Measurements from ENCODE around the gene SOX13. TPM values are rescaled to one million over a fixed set of nuclear protein-coding genes. Genes with fewer than 3 reads are reported as not detected.
A peak's percentile ranks its signal among the peaks of the same experiment; 100 is the strongest.

Gene SOX13
- total RNA-seq, 6 experiments from 2014 or later = 9.9 to 13.5 (median 11.1) TPM

DNA sequence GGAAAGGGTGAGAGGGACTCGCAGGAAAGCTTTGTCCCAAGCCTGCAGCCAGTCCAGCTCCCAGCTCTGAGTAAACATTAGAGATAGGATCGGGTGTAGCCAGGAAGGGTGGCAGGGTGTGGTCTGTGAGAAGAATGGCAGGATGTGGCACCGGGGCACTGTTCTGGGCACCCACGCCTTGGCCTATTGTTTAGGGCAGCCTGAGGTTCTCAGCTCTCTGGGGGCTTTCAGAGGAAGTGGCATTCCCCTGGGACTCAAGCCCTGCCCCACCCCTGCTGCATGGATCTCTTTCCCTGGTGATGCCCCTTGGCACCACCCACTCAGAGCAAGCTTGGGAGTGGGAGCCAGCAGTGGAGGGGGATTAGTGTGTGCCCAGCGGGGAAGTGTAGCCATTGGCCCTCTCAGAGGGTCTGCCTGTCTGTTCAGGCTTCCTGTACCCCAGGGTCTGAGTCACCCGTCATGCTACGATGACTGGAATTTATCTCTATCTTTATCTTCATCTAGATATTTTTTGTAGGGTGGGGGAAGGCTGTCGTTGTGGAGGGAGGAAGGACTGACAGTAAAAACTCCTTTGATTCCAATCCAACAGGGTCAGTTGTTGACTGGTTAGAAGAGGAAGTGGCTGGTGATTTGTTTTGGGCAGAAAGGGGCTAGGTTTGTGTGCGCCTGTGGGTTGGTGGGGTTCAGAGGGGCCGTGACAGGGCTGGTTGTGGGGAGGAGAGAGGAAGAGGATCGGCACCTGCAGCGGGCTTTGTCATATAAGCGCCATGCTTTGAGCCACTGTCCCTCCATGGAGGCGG lies 31.6 kb downstream of the SOX13 start:
- no peaks in the 10 kb centered on the region for H3K9me3 Mint-ChIP-seq
- no peaks in the 10 kb centered on the region for H3K36me3 Mint-ChIP-seq (ENCODE audit: low read depth)
- peaks cover 32% of the 10 kb centered on the region for H3K4me1 Mint-ChIP-seq (ENCODE audit: low read depth)
- H3K27me3 Mint-ChIP-seq (ENCODE audit: insufficient read depth) = no peaks in the 10 kb centered on the region
- no peak for TF ChIP-seq CTCF (IDR thresholded peaks at IDR 0.05)
- peak overlapping the region; percentile 54 for H3K4me3 Mint-ChIP-seq
- H3K27ac Mint-ChIP-seq = peak overlapping the region; percentile 74
- peak; percentile 39 for DNase-seq

- H3K9me3 Mint-ChIP-seq = no peaks in the 10 kb centered on the region
- H3K27me3 Mint-ChIP-seq (ENCODE audit: insufficient read depth) = no peaks in the 10 kb centered on the region
- H3K36me3 Mint-ChIP-seq (ENCODE audit: low read depth) = no peaks in the 10 kb centered on the region
- peak overlapping the region; percentile 54 for H3K4me3 Mint-ChIP-seq
- H3K4me1 Mint-ChIP-seq (ENCODE audit: low read depth) = peaks cover 32% of the 10 kb centered on the region
- peak overlapping the region; percentile 74 for H3K27ac Mint-ChIP-seq
- DNase-seq = no peak
- TF ChIP-seq CTCF (IDR thresholded peaks at IDR 0.05) = no peak
Measured at GRCh38 chr1:204105131-204105515, 32.2 kb downstream of the SOX13 start.

DNA sequence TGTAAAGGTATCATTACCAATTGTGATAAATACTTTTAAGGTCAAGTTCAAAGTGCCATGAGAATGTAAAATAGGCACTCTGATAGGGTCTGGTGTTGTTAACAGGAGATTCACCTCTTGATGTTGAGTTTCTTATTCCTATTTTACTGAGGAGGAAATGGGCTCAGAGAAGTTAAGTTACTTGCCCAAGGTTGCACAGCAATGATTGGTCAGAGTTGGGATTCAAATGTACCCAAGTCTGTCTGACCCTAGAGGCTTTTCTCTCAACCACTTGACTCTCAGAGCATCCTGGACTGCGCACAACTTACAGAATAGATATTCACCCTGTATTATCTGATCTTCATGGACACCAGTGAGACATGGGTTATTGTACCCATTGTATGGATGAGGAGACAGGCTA lies 33.9 kb downstream of the SOX13 start:
- H3K4me3 Mint-ChIP-seq = no peak overlapping the region
- DNase-seq = no peak
- H3K36me3 Mint-ChIP-seq (ENCODE audit: low read depth) = no peaks in the 10 kb centered on the region
- no peak overlapping the region for H3K27ac Mint-ChIP-seq
- H3K27me3 Mint-ChIP-seq (ENCODE audit: insufficient read depth) = no peaks in the 10 kb centered on the region
- H3K9me3 Mint-ChIP-seq = no peaks in the 10 kb centered on the region
- H3K4me1 Mint-ChIP-seq (ENCODE audit: low read depth) = peaks cover 39% of the 10 kb centered on the region
- TF ChIP-seq CTCF (IDR thresholded peaks at IDR 0.05) = no peak

DNA sequence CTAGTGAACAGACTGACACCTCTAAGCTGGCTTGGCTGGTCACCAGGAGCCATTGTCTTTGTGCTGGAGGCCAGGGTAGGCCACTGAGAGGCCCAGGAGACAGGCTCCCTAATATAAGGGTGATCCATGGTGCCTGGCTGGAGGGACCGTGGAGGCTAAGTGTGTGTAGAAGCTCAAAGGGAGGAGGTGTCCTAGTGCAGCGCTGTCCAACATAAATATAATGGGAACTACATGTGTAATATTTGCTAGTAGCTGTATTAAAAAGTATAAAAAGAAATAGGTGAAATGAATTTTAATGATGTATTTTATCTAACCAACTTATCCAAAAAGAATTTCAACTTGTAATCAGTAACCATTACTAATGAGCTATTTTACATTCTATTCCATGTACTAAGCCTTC lies 35.0 kb downstream of the SOX13 start:
- Mint-ChIP-seq H3K27me3 (ENCODE audit: insufficient read depth) (no peaks in the 10 kb centered on the region), H3K4me3 (no peak overlapping the region), H3K4me1 (ENCODE audit: low read depth) (peaks cover 37% of the 10 kb centered on the region), H3K9me3 (no peaks in the 10 kb centered on the region), H3K36me3 (ENCODE audit: low read depth) (no peaks in the 10 kb centered on the region), H3K27ac (no peak overlapping the region)
- no peak for TF ChIP-seq CTCF (IDR thresholded peaks at IDR 0.05)
- no peak for DNase-seq

DNA sequence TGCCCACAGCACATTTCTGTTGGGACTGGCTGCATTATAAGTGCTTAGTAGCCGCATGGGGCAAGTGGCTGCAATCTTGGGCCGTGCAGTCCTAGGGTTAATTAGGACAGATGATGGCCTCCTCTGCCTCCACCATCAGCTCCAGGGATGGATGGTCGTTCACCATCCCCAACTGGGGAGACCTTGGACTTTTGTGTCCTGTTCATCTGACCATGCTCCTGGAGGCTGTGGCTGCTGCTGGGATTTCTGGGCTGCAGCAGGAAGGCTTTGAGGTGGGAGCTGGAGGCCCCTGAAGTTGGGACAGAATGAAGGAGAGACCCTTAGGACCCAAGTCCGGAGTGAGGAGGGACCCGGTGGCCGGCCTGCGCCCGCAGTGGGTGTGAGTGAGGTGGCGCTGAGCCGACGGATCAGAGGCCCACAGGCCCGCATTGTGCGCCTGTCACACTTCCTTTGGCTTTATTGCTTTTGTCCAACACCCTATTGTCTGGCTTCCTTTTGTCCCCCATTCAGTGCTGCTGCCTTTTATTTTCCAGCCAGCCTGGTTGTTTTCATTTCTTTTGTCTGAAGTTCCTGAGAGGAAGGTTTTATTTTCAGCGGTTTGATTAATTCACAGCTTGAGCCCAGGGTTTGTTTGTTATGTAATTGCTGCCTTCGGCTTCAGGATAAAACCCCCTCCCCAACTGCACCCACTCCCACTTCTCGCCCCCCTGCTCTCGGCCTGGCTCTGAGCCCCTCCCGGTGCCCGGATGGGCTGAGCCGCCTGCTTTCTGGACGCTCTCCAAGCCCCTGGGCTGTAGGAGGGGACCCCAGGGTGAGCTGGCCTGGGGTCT lies 35.6 kb downstream of the SOX13 start:
- H3K4me1 Mint-ChIP-seq (ENCODE audit: low read depth) = peaks cover 37% of the 10 kb centered on the region
- no peaks in the 10 kb centered on the region for H3K9me3 Mint-ChIP-seq
- H3K4me3 Mint-ChIP-seq = no peak overlapping the region
- no peak for DNase-seq
- H3K27me3 Mint-ChIP-seq (ENCODE audit: insufficient read depth) = no peaks in the 10 kb centered on the region
- no peaks in the 10 kb centered on the region for H3K36me3 Mint-ChIP-seq (ENCODE audit: low read depth)
- no peak overlapping the region for H3K27ac Mint-ChIP-seq
- no peak for TF ChIP-seq CTCF (IDR thresholded peaks at IDR 0.05)
